ENCODE data around the gene SLC28A2. TPM values are rescaled to one million over a fixed set of nuclear protein-coding genes. Genes with fewer than 3 reads are reported as not detected.

Gene SLC28A2
- total and polyA plus RNA-seq, 2 of the 13 experiments (the other 11 are each of a cell fraction or from before 2014, with no cell fraction given), result 0.01 to 0.11 TPM

- H3K27ac ChIP-seq (ENCODE audit: extremely low read length, insufficient read depth, low read length), result no peak overlapping the region
- TF ChIP-seq KMT2B (CRISPR knock-in tag; IDR thresholded peaks at IDR 0.05), result no peak
- no peak for TF ChIP-seq ZBED4 (CRISPR knock-in tag; IDR thresholded peaks at IDR 0.05; ENCODE audit: borderline replicate concordance)
- no peak for TF ChIP-seq ZNF652 (CRISPR knock-in tag; IDR thresholded peaks at IDR 0.05; ENCODE audit: borderline replicate concordance, low read depth)
- no peak for TF ChIP-seq NCOA1 (CRISPR knock-in tag; IDR thresholded peaks at IDR 0.05)
- TF ChIP-seq ZNF558 (CRISPR knock-in tag; IDR thresholded peaks at IDR 0.05; ENCODE audit: borderline replicate concordance), result no peak
- TF ChIP-seq, protein P1, sequence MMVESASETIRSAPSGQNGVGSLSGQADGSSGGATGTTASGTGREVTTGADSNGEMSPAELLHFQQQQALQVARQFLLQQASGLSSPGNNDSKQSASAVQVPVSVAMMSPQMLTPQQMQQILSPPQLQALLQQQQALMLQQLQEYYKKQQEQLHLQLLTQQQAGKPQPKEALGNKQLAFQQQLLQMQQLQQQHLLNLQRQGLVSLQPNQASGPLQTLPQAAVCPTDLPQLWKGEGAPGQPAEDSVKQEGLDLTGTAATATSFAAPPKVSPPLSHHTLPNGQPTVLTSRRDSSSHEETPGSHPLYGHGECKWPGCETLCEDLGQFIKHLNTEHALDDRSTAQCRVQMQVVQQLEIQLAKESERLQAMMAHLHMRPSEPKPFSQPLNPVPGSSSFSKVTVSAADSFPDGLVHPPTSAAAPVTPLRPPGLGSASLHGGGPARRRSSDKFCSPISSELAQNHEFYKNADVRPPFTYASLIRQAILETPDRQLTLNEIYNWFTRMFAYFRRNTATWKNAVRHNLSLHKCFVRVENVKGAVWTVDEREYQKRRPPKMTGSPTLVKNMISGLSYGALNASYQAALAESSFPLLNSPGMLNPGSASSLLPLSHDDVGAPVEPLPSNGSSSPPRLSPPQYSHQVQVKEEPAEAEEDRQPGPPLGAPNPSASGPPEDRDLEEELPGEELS (CRISPR knock-in tag; IDR thresholded peaks at IDR 0.05), result no peak
- H2AFZ ChIP-seq (ENCODE audit: low read length), result no peak overlapping the region
- ChIA-PET POLR2A (no interaction called here), CTCF (ENCODE audit: low intra/inter-chr PET ratio, low total read pairs) (no interaction called here)
- in situ Hi-C loops (cut with HindIII; ENCODE audit: extremely low pct_ligation_motif_present, low pct_unique_long_range_greater_than_20kb), result no loop called here
- H3K9ac ChIP-seq (ENCODE audit: insufficient read depth, low read depth, low read length), result no peak overlapping the region
- no peaks in the 10 kb centered on the region for H3K79me2 ChIP-seq (ENCODE audit: insufficient read depth, low read length)
- H3K9me3 ChIP-seq (ENCODE audit: low read length), result no peaks in the 10 kb centered on the region
- no TSS peak for BruUV-seq (replicated peaks)
- no peaks in the 10 kb centered on the region for H3K36me3 ChIP-seq (replicated peaks in 1 of 2; ENCODE audit: control insufficient read depth in 1 of 2, insufficient read depth in 2 of 2, low read length in 2 of 2)
- FAIRE-seq, result no peak
- no peak overlapping the region for H3K4me2 ChIP-seq (ENCODE audit: low read depth, low read length)
- no peak for ATAC-seq
- WGBS (ENCODE audit: low lambda C conversion rate), result 38% methylated on average over 2 of the region's 2 CpGs
- no peaks in the 10 kb centered on the region for H4K20me1 ChIP-seq (ENCODE audit: insufficient read depth, low read length)
- no peaks in the 10 kb centered on the region for H3K27me3 ChIP-seq (ENCODE audit: control insufficient read depth in 1 of 2, insufficient read depth in 2 of 2, low read length in 2 of 2)
- DNase-seq (ENCODE audit: low spot score), result no peak
- intact Hi-C loops (cut with micrococcal nuclease; ENCODE audit: unreplicated experiment), result no loop called here
- H3K4me1 ChIP-seq (ENCODE audit: insufficient read depth, low read length), result peaks cover 18% of the 10 kb centered on the region
- H3K4me3 ChIP-seq (replicated peaks in 1 of 3; ENCODE audit: insufficient read depth in 1 of 3, low read depth in 2 of 3, low read length in 3 of 3), result no peak overlapping the region
Observed at GRCh38 chr15:45285413-45285812, 33.4 kb downstream of the SLC28A2 start.
